Urinary bladder (tissue), 2 donors: ENCODE data around the gene LTA. TPM values are rescaled to one million over a fixed set of nuclear protein-coding genes. Genes with fewer than 3 reads are reported as not detected.

Experiments used
- polyA plus RNA-seq: library from polyadenylated mRNA; stranded (reverse); fragments of 200-250 nt; gene quantifications from one replicate; pipeline ENCODE4 v1.2.3, GENCODE V29; 2013
- small RNA-seq: library from RNA; depleted of rRNA; stranded (forward); fragments of <200 nt; gene quantifications from one replicate; pipeline ENCODE3, GENCODE V24; 2014
- total RNA-seq: library from RNA; depleted of rRNA; stranded (reverse); fragments of >200 nt; gene quantifications from one replicate; pipeline ENCODE4 v1.2.3, GENCODE V29; 2014
- donor health status: healthy.

LTA gene
- total and polyA plus RNA-seq, 2 donors = 0.06 TPM; not detected in 1

Small RNA genes lying within 50 kb of the gene (small RNA-seq; reads per million reads assigned to genes)
- gene SNORA38 (2.4 reads per million, percentile 88 among the genes with 10 or more reads in this experiment), gene SNORD117 (315 reads per million, percentile 98 among the genes with 10 or more reads in this experiment), gene SNORD84 (not detected), gene UQCRHP1 (not detected)

Other genes with a start within 250 kb of the LTA start
Only the 30 nearest of the 34 such genes appear.
- 234 TPM for gene HLA-B, start 215.1 kb upstream of the LTA start, total RNA-seq
- gene HLA-B, start 215.1 kb upstream of the LTA start, polyA plus RNA-seq = 1,074 TPM
- 6.7 TPM for gene MICA, start 168.7 kb upstream of the LTA start, total RNA-seq
- 23.8 TPM for gene MICA, start 168.7 kb upstream of the LTA start, polyA plus RNA-seq
- 1.6 TPM for gene MICB, start 74.1 kb upstream of the LTA start, total RNA-seq
- gene MICB, start 74.1 kb upstream of the LTA start, polyA plus RNA-seq = 1.6 TPM
- gene MCCD1, start 43.3 kb upstream of the LTA start, total RNA-seq = not detected
- not detected for gene MCCD1, start 43.3 kb upstream of the LTA start, polyA plus RNA-seq
- 271 TPM for gene DDX39B, start 30.3 kb upstream of the LTA start, total RNA-seq
- gene DDX39B, start 30.3 kb upstream of the LTA start, polyA plus RNA-seq = 285 TPM
- 3.3 TPM for gene ATP6V1G2, start 25.7 kb upstream of the LTA start, total RNA-seq
- gene ATP6V1G2, start 25.7 kb upstream of the LTA start, polyA plus RNA-seq = 3.8 TPM
- gene NFKBIL1, start 24.7 kb upstream of the LTA start, total RNA-seq = 12.1 TPM
- 36.9 TPM for gene NFKBIL1, start 24.7 kb upstream of the LTA start, polyA plus RNA-seq
- gene TNF, start 3.3 kb downstream of the LTA start, total RNA-seq = not detected
- gene TNF, start 3.3 kb downstream of the LTA start, polyA plus RNA-seq = 0.29 TPM
- 2.1 TPM for gene LTB, start 10.1 kb downstream of the LTA start, total RNA-seq
- 1.4 TPM for gene LTB, start 10.1 kb downstream of the LTA start, polyA plus RNA-seq
- 4.2 TPM for gene LST1, start 14.0 kb downstream of the LTA start, total RNA-seq
- gene LST1, start 14.0 kb downstream of the LTA start, polyA plus RNA-seq = 10.6 TPM
- not detected for gene NCR3, start 20.7 kb downstream of the LTA start, total RNA-seq
- gene NCR3, start 20.7 kb downstream of the LTA start, polyA plus RNA-seq = 0.20 TPM
- 42.6 TPM for gene AIF1, start 42.9 kb downstream of the LTA start, total RNA-seq
- gene AIF1, start 42.9 kb downstream of the LTA start, polyA plus RNA-seq = 41.7 TPM
- 53.7 TPM for gene PRRC2A, start 48.4 kb downstream of the LTA start, total RNA-seq
- 115 TPM for gene PRRC2A, start 48.4 kb downstream of the LTA start, polyA plus RNA-seq
- gene BAG6, start 80.4 kb downstream of the LTA start, total RNA-seq = 73.8 TPM
- 193 TPM for gene BAG6, start 80.4 kb downstream of the LTA start, polyA plus RNA-seq
- gene APOM, start 83.6 kb downstream of the LTA start, total RNA-seq = 0.69 TPM
- gene APOM, start 83.6 kb downstream of the LTA start, polyA plus RNA-seq = 3.6 TPM
- gene C6orf47, start 88.5 kb downstream of the LTA start, total RNA-seq = 17.6 TPM
- 29.7 TPM for gene C6orf47, start 88.5 kb downstream of the LTA start, polyA plus RNA-seq
- gene GPANK1, start 92.7 kb downstream of the LTA start, total RNA-seq = 10.0 TPM
- 20.9 TPM for gene GPANK1, start 92.7 kb downstream of the LTA start, polyA plus RNA-seq
- gene CSNK2B, start 93.8 kb downstream of the LTA start, total RNA-seq = 44.3 TPM
- gene CSNK2B, start 93.8 kb downstream of the LTA start, polyA plus RNA-seq = 151 TPM
- gene LY6G5B, start 97.7 kb downstream of the LTA start, total RNA-seq = 6.0 TPM
- gene LY6G5B, start 97.7 kb downstream of the LTA start, polyA plus RNA-seq = 7.2 TPM
- gene LY6G5C, start 108.8 kb downstream of the LTA start, total RNA-seq = 0.37 TPM
- 4.0 TPM for gene LY6G5C, start 108.8 kb downstream of the LTA start, polyA plus RNA-seq
- 42.6 TPM for gene ABHD16A, start 131.0 kb downstream of the LTA start, total RNA-seq
- 56.4 TPM for gene ABHD16A, start 131.0 kb downstream of the LTA start, polyA plus RNA-seq
- not detected for gene LY6G6F, start 134.6 kb downstream of the LTA start, total RNA-seq
- not detected for gene LY6G6F, start 134.6 kb downstream of the LTA start, polyA plus RNA-seq
- gene LY6G6D, start 143.1 kb downstream of the LTA start, total RNA-seq = 3.1 TPM
- 1.7 TPM for gene LY6G6D, start 143.1 kb downstream of the LTA start, polyA plus RNA-seq
- not detected for gene LY6G6C, start 149.5 kb downstream of the LTA start, total RNA-seq
- gene LY6G6C, start 149.5 kb downstream of the LTA start, polyA plus RNA-seq = not detected
- gene MPIG6B, start 151.1 kb downstream of the LTA start, total RNA-seq = 0.32 TPM
- gene MPIG6B, start 151.1 kb downstream of the LTA start, polyA plus RNA-seq = 0.62 TPM
- gene DDAH2, start 157.0 kb downstream of the LTA start, total RNA-seq = 81.6 TPM
- 115 TPM for gene DDAH2, start 157.0 kb downstream of the LTA start, polyA plus RNA-seq
- 200 TPM for gene CLIC1, start 164.2 kb downstream of the LTA start, total RNA-seq
- 303 TPM for gene CLIC1, start 164.2 kb downstream of the LTA start, polyA plus RNA-seq
- gene MSH5, start 167.7 kb downstream of the LTA start, total RNA-seq = 14.8 TPM
- gene MSH5, start 167.7 kb downstream of the LTA start, polyA plus RNA-seq = 2.9 TPM
- 0.90 TPM for gene SAPCD1, start 190.4 kb downstream of the LTA start, total RNA-seq
- gene SAPCD1, start 190.4 kb downstream of the LTA start, polyA plus RNA-seq = 1.3 TPM
- gene VWA7, start 205.0 kb downstream of the LTA start, total RNA-seq = 0.42 TPM
- gene VWA7, start 205.0 kb downstream of the LTA start, polyA plus RNA-seq = 0.39 TPM